HT1080 (cell line): ENCODE measurements around the gene EIF2B5. TPM values are rescaled to one million over a fixed set of nuclear protein-coding genes. Genes with fewer than 3 reads are reported as not detected.

Source experiments
- DNase-seq: peaks from one replicate; pipeline ENCODE4 v3.0.0-alpha.2; 2015; ENCODE audit warnings: low read depth
- total RNA-seq: library from RNA; depleted of rRNA; stranded (reverse); fragments of >200 nt; shearing (Covaris generic); gene quantifications from 2 replicates; pipeline ENCODE4 v1.2.3, GENCODE V29; 2014

Gene EIF2B5
- total RNA-seq, 1 experiment from 2014 or later, result 85.0 TPM

GRCh38 chr3:184172681-184173373 lies 37.7 kb downstream of the EIF2B5 start:
- DNase-seq, result no peak

- DNase-seq, result no peak
Observed at GRCh38 chr3:184173374-184173722, 38.2 kb downstream of the EIF2B5 start.

- DNase-seq, result no peak
Observed at GRCh38 chr3:184174284-184174645, 39.1 kb downstream of the EIF2B5 start.

- peak; percentile 100 for DNase-seq
Observed at GRCh38 chr3:184174646-184175492, 39.7 kb downstream of the EIF2B5 start, which contains the start of gene AP2M1. Gene AP2M1 (plus strand): TSS chr3:184174855. CDS start chr3:184176994, 2,139 bp downstream.

GRCh38 chr3:184175506-184175905 lies 40.3 kb downstream of the EIF2B5 start:
- no peak for DNase-seq

GRCh38 chr3:184175981-184176376 lies 40.8 kb downstream of the EIF2B5 start:
- no peak for DNase-seq

- peak; percentile 99 for DNase-seq
Observed at GRCh38 chr3:184176377-184177330, 41.5 kb downstream of the EIF2B5 start.

GRCh38 chr3:184177331-184177731 lies 42.2 kb downstream of the EIF2B5 start:
- DNase-seq, result peak; percentile 63

- no peak for DNase-seq
Observed at GRCh38 chr3:184177767-184178306, 42.7 kb downstream of the EIF2B5 start.

- DNase-seq, result no peak
Observed at GRCh38 chr3:184178521-184179138, 43.5 kb downstream of the EIF2B5 start.

GRCh38 chr3:184180165-184180564 lies 45.0 kb downstream of the EIF2B5 start:
- DNase-seq, result peak; percentile 83

GRCh38 chr3:184181596-184181995 lies 46.4 kb downstream of the EIF2B5 start:
- no peak for DNase-seq

- no peak for DNase-seq
Observed at GRCh38 chr3:184183679-184184078, 48.5 kb downstream of the EIF2B5 start.

GRCh38 chr3:184184546-184185230 lies 49.5 kb downstream of the EIF2B5 start:
- DNase-seq, result no peak

GRCh38 chr3:184185461-184186183 lies 50.5 kb downstream of the EIF2B5 start:
- peak; percentile 100 for DNase-seq

GRCh38 chr3:184186184-184186901 lies 51.2 kb downstream of the EIF2B5 start, which contains the start of gene ABCF3:
Gene ABCF3 (plus strand): TSS chr3:184186199. CDS start chr3:184186208, 9 bp downstream.
- no peak for DNase-seq

- DNase-seq, result no peak
Observed at GRCh38 chr3:184186902-184187207, 51.7 kb downstream of the EIF2B5 start.

GRCh38 chr3:184188080-184188479 lies 52.9 kb downstream of the EIF2B5 start:
- no peak for DNase-seq

GRCh38 chr3:184189421-184189820 lies 54.3 kb downstream of the EIF2B5 start:
- DNase-seq, result no peak
